DND-41 (cell line): ENCODE results near the gene COL4A2.

Experiments
- CTCF ChIP-seq: IDR thresholded peaks from 2 replicates; pipeline ENCODE4 v1.5.1; 2012; ENCODE audit warnings: borderline replicate concordance, low read length, moderate library complexity, mild to moderate bottlenecking; ENCODE audit not compliant: poor library complexity, severe bottlenecking; ENCODE audit errors: extremely low read depth
- EZH2 ChIP-seq: IDR thresholded peaks from 3 replicates; pipeline ENCODE4 v1.6.1; 2012; ENCODE audit warnings: borderline replicate concordance, low read depth, mild to moderate bottlenecking, moderate library complexity, low read length, inconsistent platforms; ENCODE audit not compliant: severe bottlenecking

- TF ChIP-seq CTCF (no peak), EZH2 (no peak)
Measured at GRCh38 chr13:110408286-110408685, 101.2 kb downstream of the COL4A2 start.
